Measurements from ENCODE around the gene HHIPL1. TPM values are rescaled to one million over a fixed set of nuclear protein-coding genes. Genes with fewer than 3 reads are reported as not detected.

HHIPL1 gene
- total and polyA plus RNA-seq, 2 of the 8 experiments (the other 6 are each of a cell fraction or from before 2014, with no cell fraction given): 1.5 to 2.6 TPM

GRCh38 chr14:99649643-99650042, 4.7 kb downstream of the HHIPL1 start:
- H3K9me3 ChIP-seq (ENCODE audit: insufficient read depth in 2 of 2, low read depth in 1 of 2, low read length in 1 of 2): no peaks in the 10 kb centered on the region
- H3K4me3 ChIP-seq (ENCODE audit: extremely low read depth in 1 of 4, insufficient read depth in 2 of 4, low read depth in 3 of 4, low read length in 4 of 4): no peak overlapping the region
- POLR2A ChIA-PET (ENCODE audit: partially characterized antibody): interaction anchor here (0.7 kb wide), 1 partner anchor 15 kb away, joined by 3 read pairs; no protein-coding TSS in a partner anchor
- H2BK12ac ChIP-seq (ENCODE audit: low read depth, low read length): no peak overlapping the region
- no peak overlapping the region for H3K4me2 ChIP-seq (ENCODE audit: insufficient read depth in 1 of 2, low read depth in 2 of 2, low read length in 2 of 2)
- peaks cover 0 to 16% (median 12%) of the 10 kb centered on the region in 4 experiments; a peak in 6 of 7 replicates for H3K27me3 ChIP-seq (replicated peaks in 1 of 4; ENCODE audit: control insufficient read depth in 3 of 4, extremely low read depth in 1 of 4, insufficient read depth in 3 of 4, low read length in 3 of 4)
- H3K4me1 ChIP-seq (replicated peaks in 1 of 4; ENCODE audit: control insufficient read depth in 3 of 4, insufficient read depth in 4 of 4, low read length in 3 of 4): peaks cover 0 to 9% (median 3%) of the 10 kb centered on the region in 4 experiments; a peak in 4 of 7 replicates
- peaks cover 9% of the 10 kb centered on the region; the same call in 1 of the 2 replicates for H3K23me2 ChIP-seq (ENCODE audit: low read depth, low read length)
- no peak overlapping the region for H4K91ac ChIP-seq (replicated peaks; ENCODE audit: insufficient read length, low read length)
- no peak overlapping the region for H3K56ac ChIP-seq (replicated peaks; ENCODE audit: insufficient read length, low read depth, low read length)
- no peak overlapping the region for H3K9ac ChIP-seq (replicated peaks in 1 of 4; ENCODE audit: extremely low read depth in 1 of 4, low read depth in 3 of 4, low read length in 3 of 4)
- H2BK5ac ChIP-seq (ENCODE audit: low read depth, low read length): no peak overlapping the region
- FAIRE-seq: no peak
- no peak overlapping the region; the same call in 1 of the 2 replicates for H4K8ac ChIP-seq (ENCODE audit: extremely low read depth, insufficient read depth, low read length)
- H3K18ac ChIP-seq (ENCODE audit: extremely low read depth, low read length): no peak overlapping the region
- no peak overlapping the region for H3K4ac ChIP-seq (replicated peaks; ENCODE audit: insufficient read length, low read depth, low read length)
- H4K5ac ChIP-seq (ENCODE audit: insufficient read length, low read depth, low read length): no peak overlapping the region
- no peak overlapping the region for H2BK20ac ChIP-seq (ENCODE audit: low read length)
- no peak overlapping the region for H3K23ac ChIP-seq (ENCODE audit: insufficient read length)
- no peak for DNase-seq (ENCODE audit: low read depth in 1 of 2, low spot score in 2 of 2)
- no peak overlapping the region for H2AFZ ChIP-seq (ENCODE audit: low read length)
- H3K79me1 ChIP-seq (ENCODE audit: low read depth, low read length): no peaks in the 10 kb centered on the region
- H2BK15ac ChIP-seq (ENCODE audit: low read length): 0 out of 2 replicates have a peak overlapping the region, but pooled peaks have one; percentile 72
- H4K20me1 ChIP-seq (replicated peaks in 1 of 2; ENCODE audit: control insufficient read depth in 1 of 2, insufficient read depth in 2 of 2, low read length in 2 of 2): no peaks in the 10 kb centered on the region
- H2AK5ac ChIP-seq (ENCODE audit: low read depth, low read length): no peak overlapping the region
- no peak for TF ChIP-seq YY1 (IDR thresholded peaks at IDR 0.05; ENCODE audit: low read depth, low read length)
- TF ChIP-seq MAX (IDR thresholded peaks at IDR 0.05): no peak
- TF ChIP-seq SP2 (IDR thresholded peaks at IDR 0.05; ENCODE audit: low read length): no peak
- TF ChIP-seq RBBP5 (IDR thresholded peaks at IDR 0.05; ENCODE audit: borderline replicate concordance, low read depth, low read length): no peak
- no peak for TF ChIP-seq SIX5 (IDR thresholded peaks at IDR 0.05; ENCODE audit: low read depth, low read length)
- TF ChIP-seq SAP30 (IDR thresholded peaks at IDR 0.05; ENCODE audit: insufficient read depth, insufficient replicate concordance, low read length): no peak
- no peak for TF ChIP-seq ATF2 (IDR thresholded peaks at IDR 0.05; ENCODE audit: low read length)
- no peak for TF ChIP-seq NRF1 (IDR thresholded peaks at IDR 0.05; ENCODE audit: low read depth, low read length)
- TF ChIP-seq TEAD4 (IDR thresholded peaks at IDR 0.05; ENCODE audit: low read depth, low read length): no peak
- TF ChIP-seq JUND (IDR thresholded peaks at IDR 0.05; ENCODE audit: low read length): no peak
- TF ChIP-seq EP300 (IDR thresholded peaks at IDR 0.05; ENCODE audit: borderline replicate concordance in 1 of 2, low read depth in 2 of 2, low read length in 2 of 2): no peak
- no peak for TF ChIP-seq GTF2F1 (IDR thresholded peaks at IDR 0.05; ENCODE audit: borderline replicate concordance, low read depth, low read length)
- H3K14ac ChIP-seq (ENCODE audit: insufficient read length): no peak overlapping the region
- no peak overlapping the region for H2BK120ac ChIP-seq (replicated peaks; ENCODE audit: low read depth, low read length)
- CTCF ChIA-PET (ENCODE audit: partially characterized antibody): interaction anchor here (1.1 to 1.4 kb wide), 3 partner anchors 19 to 37 kb away, joined by 3 to 4 read pairs (median 3); no protein-coding TSS in a partner anchor
- 84% methylated on average over 6 of the region's 8 CpGs; no CpG with 5 or more reads in 1 of the 2 experiments for WGBS, 2 experiments (ENCODE audit: extremely low coverage in 1 of 2, insufficient coverage in 1 of 2, insufficient read length in 1 of 2, insufficient replicate concordance in 2 of 2, low coverage in 1 of 2, low lambda C conversion rate in 2 of 2, missing lambda C conversion rate in 1 of 2)
- H3K79me2 ChIP-seq (ENCODE audit: control insufficient read depth in 1 of 2, insufficient read depth in 2 of 2, low read length in 2 of 2): no peaks in the 10 kb centered on the region
- no peak overlapping the region for H3K27ac ChIP-seq (ENCODE audit: low read depth, low read length)
- H3K36me3 ChIP-seq (ENCODE audit: control insufficient read depth in 2 of 4, insufficient read depth in 4 of 4, low read length in 3 of 4): no peaks in the 10 kb centered on the region

Measured in H1 (cell line).